PC-3 (cell line): ENCODE measurements around the gene DNAJB5. TPM values are rescaled to one million over a fixed set of nuclear protein-coding genes. Genes with fewer than 3 reads are reported as not detected.

Source experiments
- ATAC-seq: fragments of 200-7000 bp; cut with Tn5 transposase; 2 replicates; pipeline ENCODE4 v1.9.1; 2020; ENCODE audit warnings: mild to moderate bottlenecking, moderate library complexity
- BruUV-seq: library from RNA; stranded (reverse); fragments of 400-500 nt; replicated peaks from 2 replicates; lab custom pipeline; 2021; lab: Mats Ljungman, UMichigan
- CTCF ChIA-PET: fragments of 300-600 bp; sonication (Branson Sonifier 250); formaldehyde crosslinking; loops from one replicate; lab custom pipeline; 2022; ENCODE audit warnings: antibody characterized with exemption; lab: Charles Lee
- POLR2A ChIA-PET: fragments of 300-600 bp; sonication (Branson Sonifier 250); formaldehyde crosslinking; loops from one replicate; lab custom pipeline; 2022; ENCODE audit warnings: antibody characterized with exemption; ENCODE audit not compliant: unreplicated experiment; lab: Charles Lee
- DNase-seq: peaks from one replicate; pipeline ENCODE4 v3.0.0-alpha.2; 2015
- H2AFZ ChIP-seq: fragments of 300-600 bp; sonication (generic); 2 replicates; pipeline ENCODE4 v1.6.0; 2016; ENCODE audit warnings: antibody characterized with exemption, low read length
- H3F3A ChIP-seq: fragments of 300-600 bp; sonication (generic); one replicate; pipeline ENCODE4 v1.6.0; 2017; ENCODE audit warnings: antibody characterized with exemption, low read length, control low read depth, mild to moderate bottlenecking; ENCODE audit not compliant: unreplicated experiment
- H3K27ac ChIP-seq: fragments of 300-600 bp; sonication (generic); 2 replicates; pipeline ENCODE4 v1.5.1; 2016; ENCODE audit warnings: mild to moderate bottlenecking, low read length
- H3K27me3 ChIP-seq: fragments of 300-600 bp; sonication (generic); 2 replicates; pipeline ENCODE4 v1.6.1; 2016; ENCODE audit warnings: low read length, mixed read lengths
- H3K36me3 ChIP-seq: fragments of 300-600 bp; sonication (generic); 2 replicates; pipeline ENCODE4 v1.6.1; 2016; ENCODE audit warnings: low read depth, mixed run types, low read length, mixed read lengths
- H3K4me1 ChIP-seq: fragments of 300-600 bp; sonication (generic); 2 replicates; pipeline ENCODE4 v1.5.1; 2016; ENCODE audit warnings: low read length; ENCODE audit not compliant: insufficient read depth
- H3K4me2 ChIP-seq: fragments of 300-600 bp; sonication (generic); 2 replicates; pipeline ENCODE4 v1.6.0; 2016; ENCODE audit warnings: low read length
- H3K4me3 ChIP-seq: fragments of 300-600 bp; sonication (generic); 2 replicates; pipeline ENCODE4 v1.5.1; 2016; ENCODE audit warnings: mild to moderate bottlenecking, low read length, mixed read lengths
- H3K79me2 ChIP-seq: fragments of 300-600 bp; sonication (generic); 2 replicates; pipeline ENCODE4 v1.6.1; 2017; ENCODE audit warnings: low read length, mixed read lengths
- H3K9ac ChIP-seq: fragments of 300-600 bp; sonication (generic); 2 replicates; pipeline ENCODE4 v1.6.0; 2016; ENCODE audit warnings: mild to moderate bottlenecking, low read length
- H3K9me2 ChIP-seq: fragments of 300-600 bp; sonication (generic); replicated peaks from 2 replicates; pipeline ENCODE4 v1.6.1; 2016; ENCODE audit warnings: mixed run types, low read length, mixed read lengths
- H3K9me3 ChIP-seq: fragments of 300-600 bp; sonication (generic); 2 replicates; pipeline ENCODE4 v1.6.1; 2016; ENCODE audit warnings: low read length, mixed read lengths
- H4K20me1 ChIP-seq: fragments of 300-600 bp; sonication (generic); 2 replicates; pipeline ENCODE4 v1.6.1; 2016; ENCODE audit warnings: low read length, mixed read lengths
- EZH2 ChIP-seq: fragments of 300-600 bp; sonication (generic); IDR thresholded peaks from one replicate; pipeline ENCODE4 v1.6.1; 2017; ENCODE audit warnings: antibody characterized with exemption, mild to moderate bottlenecking, low read length; ENCODE audit not compliant: unreplicated experiment
- EZH2phosphoT487 ChIP-seq: fragments of 300-600 bp; sonication (generic); IDR thresholded peaks from 2 replicates; pipeline ENCODE4 v1.6.1; 2018; ENCODE audit warnings: mild to moderate bottlenecking, antibody characterized with exemption, low read length, borderline replicate concordance
- intact Hi-C: fragments of 100-400 bp; cut with micrococcal nuclease; formaldehyde crosslinking; loops from 2 replicates; pipeline ENCODE4 v1.9.0; 2023
- total RNA-seq: library from RNA; depleted of rRNA; stranded (reverse); fragments of >200 nt; gene quantifications from 2 replicates; pipeline ENCODE4 v1.2.3, GENCODE V29; 2014
- TF ChIP-seq, protein P1 (sequence below): fragments of 300-600 bp; sonication (generic); conservative IDR thresholded peaks from 2 replicates; pipeline ENCODE4 v1.5.1; 2017; ENCODE audit warnings: antibody characterized with exemption, low read depth, mild to moderate bottlenecking, low read length

Gene DNAJB5
- total RNA-seq, 1 experiment from 2014 or later = 9.3 TPM

DNA sequence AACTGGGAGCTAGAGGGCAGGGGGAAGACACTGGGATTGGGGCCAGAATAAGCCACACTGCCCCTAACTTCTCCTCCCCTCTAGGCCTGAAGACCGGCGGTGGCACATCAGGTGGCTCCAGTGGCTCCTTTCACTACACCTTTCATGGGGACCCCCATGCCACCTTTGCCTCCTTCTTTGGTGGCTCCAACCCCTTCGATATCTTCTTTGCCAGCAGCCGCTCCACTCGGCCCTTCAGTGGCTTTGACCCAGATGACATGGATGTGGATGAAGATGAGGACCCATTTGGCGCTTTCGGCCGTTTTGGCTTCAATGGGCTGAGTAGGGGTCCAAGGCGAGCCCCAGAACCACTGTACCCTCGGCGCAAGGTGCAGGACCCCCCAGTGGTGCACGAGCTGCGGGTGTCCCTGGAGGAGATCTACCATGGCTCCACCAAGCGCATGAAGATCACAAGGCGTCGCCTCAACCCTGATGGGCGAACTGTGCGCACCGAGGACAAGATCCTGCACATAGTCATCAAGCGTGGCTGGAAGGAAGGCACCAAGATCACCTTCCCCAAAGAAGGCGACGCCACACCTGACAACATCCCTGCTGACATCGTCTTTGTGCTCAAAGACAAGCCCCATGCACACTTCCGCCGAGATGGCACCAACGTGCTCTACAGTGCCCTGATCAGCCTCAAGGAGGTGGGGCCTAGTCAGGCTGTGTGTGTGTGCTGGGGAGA lies 6.8 kb downstream of the DNAJB5 start:
- no peak for DNase-seq
- no peak for ATAC-seq
- Histone ChIP-seq H3K9me3 (no peaks in the 10 kb centered on the region), H4K20me1 (no peaks in the 10 kb centered on the region), H3K4me1 (peaks cover 46% of the 10 kb centered on the region), H3K36me3 (no peaks in the 10 kb centered on the region), H3K9ac (no peak overlapping the region), H3K27me3 (no peaks in the 10 kb centered on the region), H3K27ac (no peak overlapping the region), H3F3A (no peaks in the 10 kb centered on the region), H3K4me3 (no peak overlapping the region), H3K9me2 (no peaks in the 10 kb centered on the region), H3K4me2 (no peak overlapping the region), H3K79me2 (no peaks in the 10 kb centered on the region), H2AFZ (no peak overlapping the region)
- intact Hi-C loops = no loop called here
- CTCF ChIA-PET = no interaction called here
- no TSS peak for BruUV-seq
- POLR2A ChIA-PET = no interaction called here
- TF ChIP-seq EZH2 (no peak), EZH2phosphoT487 (no peak)
- TF ChIP-seq, protein P1, sequence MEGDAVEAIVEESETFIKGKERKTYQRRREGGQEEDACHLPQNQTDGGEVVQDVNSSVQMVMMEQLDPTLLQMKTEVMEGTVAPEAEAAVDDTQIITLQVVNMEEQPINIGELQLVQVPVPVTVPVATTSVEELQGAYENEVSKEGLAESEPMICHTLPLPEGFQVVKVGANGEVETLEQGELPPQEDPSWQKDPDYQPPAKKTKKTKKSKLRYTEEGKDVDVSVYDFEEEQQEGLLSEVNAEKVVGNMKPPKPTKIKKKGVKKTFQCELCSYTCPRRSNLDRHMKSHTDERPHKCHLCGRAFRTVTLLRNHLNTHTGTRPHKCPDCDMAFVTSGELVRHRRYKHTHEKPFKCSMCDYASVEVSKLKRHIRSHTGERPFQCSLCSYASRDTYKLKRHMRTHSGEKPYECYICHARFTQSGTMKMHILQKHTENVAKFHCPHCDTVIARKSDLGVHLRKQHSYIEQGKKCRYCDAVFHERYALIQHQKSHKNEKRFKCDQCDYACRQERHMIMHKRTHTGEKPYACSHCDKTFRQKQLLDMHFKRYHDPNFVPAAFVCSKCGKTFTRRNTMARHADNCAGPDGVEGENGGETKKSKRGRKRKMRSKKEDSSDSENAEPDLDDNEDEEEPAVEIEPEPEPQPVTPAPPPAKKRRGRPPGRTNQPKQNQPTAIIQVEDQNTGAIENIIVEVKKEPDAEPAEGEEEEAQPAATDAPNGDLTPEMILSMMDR = no peak

DNA sequence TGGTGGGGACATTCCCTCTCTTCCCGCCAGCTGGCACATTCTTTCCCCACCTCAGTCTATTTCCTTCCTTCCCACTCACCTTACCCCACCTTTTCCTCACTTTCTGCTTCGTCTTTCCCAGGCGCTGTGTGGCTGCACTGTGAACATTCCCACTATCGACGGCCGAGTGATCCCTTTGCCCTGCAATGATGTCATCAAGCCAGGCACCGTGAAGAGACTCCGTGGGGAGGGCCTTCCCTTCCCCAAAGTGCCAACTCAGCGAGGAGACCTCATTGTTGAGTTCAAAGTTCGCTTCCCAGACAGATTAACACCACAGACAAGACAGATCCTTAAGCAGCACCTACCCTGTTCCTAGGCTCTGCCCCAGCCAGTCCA lies 7.3 kb downstream of the DNAJB5 start:
- intact Hi-C loops = no loop called here
- no TSS peak for BruUV-seq
- H3K4me1 ChIP-seq = peaks cover 49% of the 10 kb centered on the region
- H3K4me3 ChIP-seq = no peak overlapping the region
- ChIA-PET CTCF (no interaction called here), POLR2A (no interaction called here)
- H3K4me2 ChIP-seq = no peak overlapping the region
- no peaks in the 10 kb centered on the region for H3K36me3 ChIP-seq
- H4K20me1 ChIP-seq = no peaks in the 10 kb centered on the region
- H3K79me2 ChIP-seq = no peaks in the 10 kb centered on the region
- H3K9me2 ChIP-seq = no peaks in the 10 kb centered on the region
- TF ChIP-seq, protein P1 = no peak
- TF ChIP-seq EZH2phosphoT487 (no peak), EZH2 (no peak)
- H2AFZ ChIP-seq = no peak overlapping the region
- no peaks in the 10 kb centered on the region for H3F3A ChIP-seq
- H3K9ac ChIP-seq = no peak overlapping the region
- DNase-seq (no peak), ATAC-seq (no peak)
- H3K27me3 ChIP-seq = no peaks in the 10 kb centered on the region
- no peak overlapping the region for H3K27ac ChIP-seq
- H3K9me3 ChIP-seq = no peaks in the 10 kb centered on the region

DNA sequence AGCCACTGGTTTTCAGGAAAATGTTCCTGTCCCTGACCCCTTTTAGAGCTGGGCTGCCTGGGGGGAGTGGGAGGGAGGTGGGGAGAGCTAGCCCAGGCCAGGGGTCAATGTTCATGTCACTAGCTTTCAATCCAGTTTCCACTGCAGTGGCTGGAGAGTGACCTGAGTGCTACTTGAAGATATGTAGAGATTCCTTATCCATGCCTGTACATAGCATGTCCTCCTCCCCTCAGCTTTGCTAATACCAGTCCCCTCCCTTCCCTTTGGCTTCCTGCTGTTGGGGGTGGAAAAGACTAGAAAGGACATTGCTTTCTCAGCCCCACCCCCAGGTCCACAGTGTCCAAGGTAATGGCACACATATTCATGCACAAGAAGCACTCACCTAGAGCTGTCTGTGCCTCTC lies 7.8 kb downstream of the DNAJB5 start:
- no peaks in the 10 kb centered on the region for H3K9me2 ChIP-seq
- ATAC-seq (no peak), DNase-seq (no peak)
- no peaks in the 10 kb centered on the region for H3K27me3 ChIP-seq
- no peak overlapping the region for H3K4me2 ChIP-seq
- no peak overlapping the region for H3K9ac ChIP-seq
- TF ChIP-seq EZH2 (no peak), EZH2phosphoT487 (no peak)
- TF ChIP-seq, protein P1 = no peak
- intact Hi-C loops = no loop called here
- H3K4me1 ChIP-seq = peaks cover 49% of the 10 kb centered on the region
- ChIA-PET CTCF (no interaction called here), POLR2A (no interaction called here)
- no TSS peak for BruUV-seq
- no peaks in the 10 kb centered on the region for H3K9me3 ChIP-seq
- no peaks in the 10 kb centered on the region for H3F3A ChIP-seq
- H3K36me3 ChIP-seq = no peaks in the 10 kb centered on the region
- H2AFZ ChIP-seq = no peak overlapping the region
- no peaks in the 10 kb centered on the region for H3K79me2 ChIP-seq
- no peaks in the 10 kb centered on the region for H4K20me1 ChIP-seq
- no peak overlapping the region for H3K27ac ChIP-seq
- no peak overlapping the region for H3K4me3 ChIP-seq
